ENCODE data around the gene INS.

Gene INS

DNA sequence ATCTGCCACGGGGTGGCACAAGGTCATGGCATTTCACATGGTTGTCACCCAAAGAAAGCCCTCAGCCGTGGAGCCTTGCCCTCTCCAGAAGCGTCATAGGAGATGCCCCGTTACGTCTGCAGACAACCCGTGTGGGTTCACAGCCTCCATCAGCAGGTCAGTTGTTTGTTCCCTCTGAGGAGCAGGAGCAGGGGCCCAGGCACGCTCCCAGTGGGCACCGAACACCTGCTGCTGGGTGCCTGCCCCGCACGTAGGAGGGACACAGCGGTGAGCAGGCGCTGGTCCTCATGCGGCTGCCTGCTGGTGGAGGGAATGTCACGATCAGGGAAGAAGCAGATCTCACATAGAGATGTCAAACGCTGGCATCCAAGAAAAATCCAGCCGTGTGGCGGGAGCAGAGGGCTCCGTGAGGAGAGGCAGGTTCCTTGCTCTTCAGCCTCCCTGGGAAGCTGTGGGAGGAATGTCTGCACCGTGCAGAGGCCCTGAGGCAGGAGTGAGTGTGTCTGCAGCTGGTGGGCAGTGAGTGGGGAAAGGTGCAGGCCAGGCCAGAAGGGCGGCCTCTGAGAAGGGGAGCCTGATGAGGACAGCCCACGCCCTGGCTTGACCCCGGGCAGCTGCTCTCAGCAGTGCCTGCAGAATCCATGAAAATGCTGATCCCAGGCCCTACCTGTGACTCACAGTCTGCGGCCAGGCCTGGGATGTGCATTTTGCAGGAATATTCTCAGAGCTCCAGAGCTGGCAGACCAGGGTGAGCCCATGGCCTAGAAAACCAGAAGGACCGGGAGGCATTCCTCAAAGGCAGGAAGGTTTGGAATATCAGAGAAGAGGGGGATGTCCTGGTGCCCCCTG, 47.0 kb upstream of the INS start:
- in situ Hi-C loops (cut with HindIII; ENCODE audit: low pct_ligation_motif_present, low sequenced_read_pairs): no loop called here
- Histone ChIP-seq H3K4me3 (ENCODE audit: low read depth, low read length) (no peak overlapping the region), H3K27me3 (replicated peaks) (peaks cover 7% of the 10 kb centered on the region), H3K36me3 (replicated peaks) (no peaks in the 10 kb centered on the region), H3K27ac (no peak overlapping the region)
- TF ChIP-seq, protein P1, sequence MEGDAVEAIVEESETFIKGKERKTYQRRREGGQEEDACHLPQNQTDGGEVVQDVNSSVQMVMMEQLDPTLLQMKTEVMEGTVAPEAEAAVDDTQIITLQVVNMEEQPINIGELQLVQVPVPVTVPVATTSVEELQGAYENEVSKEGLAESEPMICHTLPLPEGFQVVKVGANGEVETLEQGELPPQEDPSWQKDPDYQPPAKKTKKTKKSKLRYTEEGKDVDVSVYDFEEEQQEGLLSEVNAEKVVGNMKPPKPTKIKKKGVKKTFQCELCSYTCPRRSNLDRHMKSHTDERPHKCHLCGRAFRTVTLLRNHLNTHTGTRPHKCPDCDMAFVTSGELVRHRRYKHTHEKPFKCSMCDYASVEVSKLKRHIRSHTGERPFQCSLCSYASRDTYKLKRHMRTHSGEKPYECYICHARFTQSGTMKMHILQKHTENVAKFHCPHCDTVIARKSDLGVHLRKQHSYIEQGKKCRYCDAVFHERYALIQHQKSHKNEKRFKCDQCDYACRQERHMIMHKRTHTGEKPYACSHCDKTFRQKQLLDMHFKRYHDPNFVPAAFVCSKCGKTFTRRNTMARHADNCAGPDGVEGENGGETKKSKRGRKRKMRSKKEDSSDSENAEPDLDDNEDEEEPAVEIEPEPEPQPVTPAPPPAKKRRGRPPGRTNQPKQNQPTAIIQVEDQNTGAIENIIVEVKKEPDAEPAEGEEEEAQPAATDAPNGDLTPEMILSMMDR (IDR thresholded peaks at IDR 0.05; ENCODE audit: low read depth, low read length, missing control alignments): no peak
- DNase-seq: no peak

DNA sequence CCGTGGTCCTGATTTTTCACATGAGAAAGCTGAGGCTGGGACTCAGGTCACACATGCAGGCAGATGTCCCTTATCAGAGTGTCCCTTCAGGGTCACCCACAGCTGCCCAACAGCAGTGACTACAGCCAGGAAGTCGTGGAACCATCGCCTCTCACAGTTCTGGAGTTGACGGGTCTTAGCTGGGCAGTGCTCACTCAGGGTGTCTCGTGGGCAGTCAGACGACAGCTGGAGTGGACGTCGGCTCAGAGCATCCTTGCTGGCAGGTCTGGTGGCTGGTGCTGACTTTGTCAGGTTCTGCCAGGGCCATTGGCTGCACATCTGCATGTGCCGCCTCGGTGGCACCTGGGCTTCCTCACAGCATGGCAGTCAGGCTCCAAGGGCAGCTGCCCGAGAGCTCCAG, 46.2 kb upstream of the INS start:
- in situ Hi-C loops (cut with HindIII; ENCODE audit: low pct_ligation_motif_present, low sequenced_read_pairs): no loop called here
- DNase-seq: no peak
- Histone ChIP-seq H3K4me3 (ENCODE audit: low read depth, low read length) (no peak overlapping the region), H3K36me3 (replicated peaks) (no peaks in the 10 kb centered on the region), H3K27ac (no peak overlapping the region), H3K27me3 (replicated peaks) (peaks cover 2% of the 10 kb centered on the region)
- TF ChIP-seq, protein P1 (IDR thresholded peaks at IDR 0.05; ENCODE audit: low read depth, low read length, missing control alignments): no peak

DNA sequence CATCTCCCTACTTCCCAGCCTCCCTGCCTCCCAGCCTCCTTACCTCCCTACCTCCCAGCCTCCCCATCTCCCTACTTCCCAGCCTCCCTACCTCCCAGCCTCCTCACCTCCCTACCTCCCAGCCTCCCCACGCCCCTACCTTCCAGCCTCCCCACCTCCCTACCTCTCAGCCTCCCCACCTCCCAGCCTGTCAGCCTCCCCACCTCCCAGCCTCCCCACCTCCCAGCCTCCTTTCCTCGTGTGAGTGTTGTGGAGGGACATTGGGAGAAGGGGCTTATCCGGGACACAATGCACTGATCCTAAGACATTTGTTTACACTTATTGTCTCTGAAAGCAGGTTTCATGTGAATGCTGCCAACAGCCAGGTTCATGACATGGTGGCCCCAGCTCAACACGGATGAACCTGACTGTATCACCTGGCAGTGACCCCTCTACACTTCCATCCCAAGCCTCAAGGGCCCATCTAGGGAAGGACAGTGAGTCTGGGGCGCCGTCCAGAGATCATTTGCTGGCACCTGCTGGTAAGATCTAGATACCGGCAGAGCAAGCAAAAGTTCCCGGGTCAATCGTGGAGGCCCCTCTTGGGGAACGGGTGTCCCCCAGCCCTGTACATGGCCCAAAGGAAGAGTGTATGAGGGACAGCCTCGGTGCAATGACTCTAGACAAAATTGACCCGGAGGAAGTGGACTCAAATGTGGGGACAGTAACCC, 45.1 kb upstream of the INS start:
- Histone ChIP-seq H3K27me3 (replicated peaks) (no peaks in the 10 kb centered on the region), H3K36me3 (replicated peaks) (no peaks in the 10 kb centered on the region), H3K4me3 (ENCODE audit: low read depth, low read length) (no peak overlapping the region), H3K27ac (no peak overlapping the region)
- TF ChIP-seq, protein P1 (IDR thresholded peaks at IDR 0.05; ENCODE audit: low read depth, low read length, missing control alignments): no peak
- DNase-seq: no peak
- in situ Hi-C loops (cut with HindIII; ENCODE audit: low pct_ligation_motif_present, low sequenced_read_pairs): no loop called here

DNA sequence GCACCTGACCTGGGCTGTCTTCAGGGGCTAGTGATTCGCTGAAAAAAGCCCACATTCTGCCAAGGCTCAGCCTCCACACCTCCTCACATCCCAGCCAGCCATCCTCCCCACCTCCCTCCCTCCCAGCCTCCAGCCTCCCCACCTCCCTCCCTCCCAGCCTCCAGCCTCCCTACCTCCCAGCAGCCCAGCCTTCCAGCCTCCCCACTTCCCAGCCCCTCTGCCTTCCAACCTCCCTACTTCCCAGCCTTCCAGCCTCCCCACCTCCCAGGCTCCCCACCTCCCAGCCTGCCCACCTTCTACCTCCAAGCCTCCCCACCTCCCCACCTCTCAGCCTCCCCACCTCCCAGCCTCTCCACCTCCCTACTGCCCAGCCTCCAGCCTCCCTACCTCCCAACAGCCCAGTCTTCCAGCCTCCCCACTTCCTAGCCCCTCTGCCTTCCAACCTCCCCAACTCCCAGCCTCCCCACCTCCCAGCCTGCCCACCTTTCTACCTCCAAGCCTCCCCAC, 44.3 kb upstream of the INS start:
- TF ChIP-seq, protein P1 (IDR thresholded peaks at IDR 0.05; ENCODE audit: low read depth, low read length, missing control alignments): no peak
- Histone ChIP-seq H3K27ac (no peak overlapping the region), H3K4me3 (ENCODE audit: low read depth, low read length) (no peak overlapping the region), H3K36me3 (replicated peaks) (no peaks in the 10 kb centered on the region), H3K27me3 (replicated peaks) (no peaks in the 10 kb centered on the region)
- in situ Hi-C loops (cut with HindIII; ENCODE audit: low pct_ligation_motif_present, low sequenced_read_pairs): no loop called here
- no peak for DNase-seq

DNA sequence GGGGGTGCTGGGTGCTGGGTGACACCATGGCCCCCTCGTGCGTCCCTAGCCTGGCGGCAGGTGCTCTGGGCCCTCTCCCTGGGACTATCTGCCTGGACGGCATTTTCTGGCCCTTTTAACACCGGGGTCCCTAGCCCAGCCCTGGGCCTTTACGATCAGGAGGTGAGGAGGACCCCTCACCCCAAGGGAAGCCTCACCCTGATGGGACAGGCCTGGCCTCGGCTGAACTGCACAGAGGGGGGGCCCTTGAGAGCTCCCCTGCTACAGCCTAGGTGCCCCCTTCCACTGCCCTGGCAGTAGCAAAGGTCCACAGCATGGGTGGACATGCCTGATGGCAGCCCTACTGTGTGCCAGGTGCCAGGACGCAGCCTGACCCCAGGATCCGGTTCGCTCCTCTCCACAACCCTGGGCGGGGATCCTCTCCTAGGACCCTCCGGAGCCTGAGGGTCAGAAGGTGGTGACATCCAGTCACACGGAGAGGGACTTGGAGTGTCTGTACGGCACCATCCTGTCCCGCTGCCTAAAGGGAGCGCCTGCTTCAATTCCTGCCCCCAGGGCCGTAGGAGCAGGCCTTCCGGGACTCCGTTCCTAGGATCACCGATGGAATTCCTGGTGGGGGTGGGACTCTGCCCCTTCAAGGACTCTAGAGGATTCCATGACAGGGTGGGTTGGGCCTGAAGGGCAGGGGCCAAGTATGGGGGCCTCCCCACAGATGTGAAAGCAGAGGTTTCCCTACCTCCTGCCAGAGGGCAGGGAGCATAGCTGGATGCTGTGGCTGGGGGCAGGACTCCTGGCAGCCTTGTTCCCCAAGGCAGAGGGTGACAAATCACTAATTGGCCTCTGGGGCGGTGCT, 43.6 kb upstream of the INS start:
- TF ChIP-seq, protein P1 (IDR thresholded peaks at IDR 0.05; ENCODE audit: low read depth, low read length, missing control alignments): no peak

More for the DNA sequence above, 43.6 kb upstream of the INS start:
- no peaks in the 10 kb centered on the region for H3K36me3 ChIP-seq (replicated peaks)
- H3K27me3 ChIP-seq (replicated peaks): no peaks in the 10 kb centered on the region
- no peak overlapping the region for H3K4me3 ChIP-seq (ENCODE audit: low read depth, low read length)
- no peak for DNase-seq
- no peak overlapping the region for H3K27ac ChIP-seq
- in situ Hi-C loops (cut with HindIII; ENCODE audit: low pct_ligation_motif_present, low sequenced_read_pairs): no loop called here

Data from brain microvascular endothelial cell (primary cell).